Measurements from ENCODE around the gene CADPS. TPM values are rescaled to one million over a fixed set of nuclear protein-coding genes. Genes with fewer than 3 reads are reported as not detected.

CADPS gene
- total RNA-seq, 4 donors from 2014 or later: 2.2 to 6.9 TPM; not detected in 2

DNA sequence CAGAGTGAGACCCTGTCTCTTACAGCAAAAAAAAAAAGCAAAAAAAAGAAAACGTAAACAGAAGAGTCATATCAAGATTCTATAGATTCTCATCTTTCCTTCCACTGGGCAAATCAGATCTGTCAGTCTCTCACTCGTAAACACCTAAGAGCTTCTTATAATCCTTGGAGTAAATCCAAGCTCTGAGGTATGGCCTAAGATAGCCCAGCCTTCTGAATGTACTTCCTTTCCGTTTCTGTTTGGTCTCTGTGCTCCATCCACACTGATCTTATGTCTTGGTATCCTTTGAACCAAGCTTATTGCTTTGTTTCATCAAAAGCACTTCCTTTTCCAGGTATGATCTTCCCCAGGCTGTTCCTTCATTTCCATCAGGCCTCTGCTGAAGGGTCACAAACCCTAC is 137.8 kb downstream of the CADPS start:
- TF ChIP-seq POLR2A (IDR thresholded peaks at IDR 0.05): no peak
- TF ChIP-seq, protein P1, sequence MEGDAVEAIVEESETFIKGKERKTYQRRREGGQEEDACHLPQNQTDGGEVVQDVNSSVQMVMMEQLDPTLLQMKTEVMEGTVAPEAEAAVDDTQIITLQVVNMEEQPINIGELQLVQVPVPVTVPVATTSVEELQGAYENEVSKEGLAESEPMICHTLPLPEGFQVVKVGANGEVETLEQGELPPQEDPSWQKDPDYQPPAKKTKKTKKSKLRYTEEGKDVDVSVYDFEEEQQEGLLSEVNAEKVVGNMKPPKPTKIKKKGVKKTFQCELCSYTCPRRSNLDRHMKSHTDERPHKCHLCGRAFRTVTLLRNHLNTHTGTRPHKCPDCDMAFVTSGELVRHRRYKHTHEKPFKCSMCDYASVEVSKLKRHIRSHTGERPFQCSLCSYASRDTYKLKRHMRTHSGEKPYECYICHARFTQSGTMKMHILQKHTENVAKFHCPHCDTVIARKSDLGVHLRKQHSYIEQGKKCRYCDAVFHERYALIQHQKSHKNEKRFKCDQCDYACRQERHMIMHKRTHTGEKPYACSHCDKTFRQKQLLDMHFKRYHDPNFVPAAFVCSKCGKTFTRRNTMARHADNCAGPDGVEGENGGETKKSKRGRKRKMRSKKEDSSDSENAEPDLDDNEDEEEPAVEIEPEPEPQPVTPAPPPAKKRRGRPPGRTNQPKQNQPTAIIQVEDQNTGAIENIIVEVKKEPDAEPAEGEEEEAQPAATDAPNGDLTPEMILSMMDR (IDR thresholded peaks at IDR 0.05): no peak
- intact Hi-C loops (cut with DNase I; ENCODE audit: low total_unique reads): no loop called here
- H3K4me3 ChIP-seq (ENCODE audit: low read depth, poor library complexity, severe bottlenecking): no peak overlapping the region
- WGBS, 2 donors: 70 to 79% methylated on average over 3 of the region's 3 CpGs
- DNase-seq (ENCODE audit: low spot score in 2 of 2): no peak

DNA sequence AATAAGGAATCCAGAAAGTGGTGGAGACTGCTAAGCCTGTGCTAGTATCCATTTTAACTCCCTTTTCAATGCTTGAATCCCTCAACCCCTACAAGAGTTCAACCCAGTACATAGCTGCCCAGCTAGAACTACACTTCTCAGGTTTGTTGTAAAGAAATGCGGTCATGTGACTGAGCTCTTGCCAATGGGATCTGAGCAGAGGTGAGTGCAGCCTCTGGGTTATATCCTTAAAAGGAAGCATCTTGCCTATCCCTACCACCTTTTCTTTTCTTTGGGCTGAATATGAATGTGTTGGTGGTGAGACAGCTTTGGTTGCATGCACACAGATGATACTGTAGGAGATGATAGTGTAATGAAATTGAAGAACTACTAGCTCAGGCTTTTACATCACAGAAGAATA is 139.7 kb downstream of the CADPS start:
- no peak overlapping the region for H3K4me3 ChIP-seq (ENCODE audit: low read depth, poor library complexity, severe bottlenecking)
- intact Hi-C loops (cut with DNase I; ENCODE audit: low total_unique reads): no loop called here
- WGBS, 2 donors: 100% methylated on average over 1 of the region's 1 CpG
- TF ChIP-seq, protein P1 (IDR thresholded peaks at IDR 0.05): no peak
- no peak for TF ChIP-seq POLR2A (IDR thresholded peaks at IDR 0.05)
- no peak for DNase-seq (ENCODE audit: low spot score in 2 of 2)

DNA sequence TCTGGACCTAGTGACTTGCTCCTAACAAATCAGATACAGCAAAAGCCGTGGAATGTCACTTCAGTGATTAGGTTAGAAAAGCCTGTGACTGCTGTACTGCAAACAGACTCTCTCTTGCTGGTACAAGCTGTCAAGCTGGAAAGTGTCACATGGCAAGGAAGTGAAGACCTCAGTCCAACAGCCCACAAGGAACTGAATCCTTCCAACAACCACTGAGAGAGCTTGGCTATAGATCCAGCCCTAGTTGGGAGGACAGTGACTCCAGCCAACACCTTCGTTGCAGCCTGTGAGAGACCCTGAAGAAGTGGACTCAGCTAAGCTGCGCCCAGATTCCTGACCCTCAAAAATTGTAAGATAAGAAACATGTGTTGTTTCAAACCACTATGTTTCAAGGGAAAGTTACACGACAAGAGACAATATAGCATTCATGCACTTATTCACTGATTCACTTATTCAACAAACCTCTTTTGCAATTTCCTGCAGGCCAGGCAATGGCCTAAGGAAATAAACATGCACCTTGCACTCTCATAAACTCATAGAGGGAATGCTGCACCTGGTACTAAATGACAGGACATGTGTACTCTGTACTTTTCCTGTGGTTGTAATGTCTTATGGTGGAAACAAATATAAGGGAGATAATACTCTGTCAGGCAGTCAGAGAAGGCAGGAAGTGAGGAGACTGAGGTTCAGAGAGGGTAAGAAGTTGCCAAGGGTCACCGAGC is 142.9 kb downstream of the CADPS start:
- intact Hi-C loops (cut with DNase I; ENCODE audit: low total_unique reads): no loop called here
- DNase-seq (ENCODE audit: low spot score in 2 of 2): no peak
- H3K4me3 ChIP-seq (ENCODE audit: low read depth, poor library complexity, severe bottlenecking): no peak overlapping the region
- TF ChIP-seq, protein P1 (IDR thresholded peaks at IDR 0.05): no peak
- no peak for TF ChIP-seq POLR2A (IDR thresholded peaks at IDR 0.05)
- 80 to 85% methylated on average over 5 of the region's 5 CpGs for WGBS, 2 donors

DNA sequence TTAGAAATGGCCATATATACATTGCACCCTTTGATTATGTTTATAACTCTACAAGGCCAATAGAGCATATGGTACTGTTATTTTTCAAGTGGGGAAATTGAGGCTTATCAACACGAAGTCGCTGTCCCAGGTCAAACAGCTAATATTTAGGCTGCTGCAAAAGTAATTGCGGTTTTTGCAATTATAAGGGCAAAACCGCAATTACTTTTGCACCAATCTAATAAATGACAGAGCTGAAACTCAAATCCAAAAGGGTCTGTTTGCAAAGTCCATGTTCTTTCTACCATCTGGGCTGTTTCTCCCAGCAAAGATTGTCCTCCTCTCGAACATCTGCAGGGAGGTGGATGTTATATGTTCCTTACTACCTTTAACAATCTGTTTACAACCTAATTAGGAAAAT is 147.2 kb downstream of the CADPS start:
- intact Hi-C loops (cut with DNase I; ENCODE audit: low total_unique reads): no loop called here
- H3K4me3 ChIP-seq (ENCODE audit: low read depth, poor library complexity, severe bottlenecking): no peak overlapping the region
- WGBS, 2 donors: 64 to 83% methylated on average over 5 of the region's 5 CpGs
- DNase-seq (ENCODE audit: low spot score in 2 of 2): no peak
- TF ChIP-seq POLR2A (IDR thresholded peaks at IDR 0.05): no peak
- TF ChIP-seq, protein P1 (IDR thresholded peaks at IDR 0.05): no peak

DNA sequence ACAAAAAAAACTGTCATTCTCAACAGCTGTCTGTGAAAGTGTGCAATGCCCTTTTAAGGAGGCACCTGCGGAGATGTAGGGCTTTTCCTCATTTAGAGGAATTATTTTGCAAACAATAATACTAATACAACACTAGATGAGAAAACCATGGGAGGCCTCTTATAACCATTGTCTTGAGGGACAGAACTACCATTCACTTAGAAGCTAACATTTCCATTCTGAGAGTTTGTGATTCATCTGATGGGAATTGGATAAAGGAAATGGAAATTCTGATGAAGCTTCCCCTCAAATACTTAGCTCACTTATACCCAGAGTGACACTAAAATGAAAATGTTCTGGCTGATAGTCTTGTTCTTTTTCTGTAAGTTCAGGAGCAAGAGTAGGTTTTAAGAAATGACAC is 147.7 kb downstream of the CADPS start:
- H3K4me3 ChIP-seq (ENCODE audit: low read depth, poor library complexity, severe bottlenecking): no peak overlapping the region
- 0 to 92% methylated on average over 1 of the region's 1 CpG for WGBS, 2 donors
- intact Hi-C loops (cut with DNase I; ENCODE audit: low total_unique reads): no loop called here
- TF ChIP-seq POLR2A (IDR thresholded peaks at IDR 0.05): no peak
- TF ChIP-seq, protein P1 (IDR thresholded peaks at IDR 0.05): no peak
- no peak for DNase-seq (ENCODE audit: low spot score in 2 of 2)

DNA sequence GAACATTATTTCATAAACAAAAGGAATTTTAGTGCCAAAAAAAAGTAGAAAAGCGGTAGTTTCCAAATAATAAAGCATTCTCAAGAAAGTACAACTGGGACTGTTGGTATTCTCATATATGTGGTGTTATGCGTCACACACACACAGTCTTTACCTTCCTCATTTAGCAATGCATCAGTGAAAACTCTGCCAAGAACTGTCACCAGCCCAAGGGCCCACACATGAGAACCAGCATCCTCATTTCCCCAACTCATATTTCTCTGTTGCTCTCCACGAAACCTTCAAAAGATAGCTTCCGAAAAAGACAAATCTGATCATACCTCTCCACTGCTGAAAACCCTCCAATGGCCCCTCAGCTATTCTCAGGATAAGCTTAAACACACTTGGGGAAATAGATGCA is 150.7 kb downstream of the CADPS start:
- no peak for DNase-seq (ENCODE audit: low spot score in 2 of 2)
- TF ChIP-seq, protein P1 (IDR thresholded peaks at IDR 0.05): no peak
- TF ChIP-seq POLR2A (IDR thresholded peaks at IDR 0.05): no peak
- no peak overlapping the region for H3K4me3 ChIP-seq (ENCODE audit: low read depth, poor library complexity, severe bottlenecking)
- intact Hi-C loops (cut with DNase I; ENCODE audit: low total_unique reads): no loop called here
- 73 to 75% methylated on average over 4 of the region's 4 CpGs for WGBS, 2 donors
